HG02763 (cell line): ENCODE results near the gene TFCP2L1.

ENCODE experiments used
- ATAC-seq: cut with Tn5 transposase; IDR thresholded peaks from one replicate; pipeline ENCODE4 v1.9.1; 2021; ENCODE audit warnings: mild to moderate bottlenecking, moderate library complexity; ENCODE audit not compliant: unreplicated experiment

The TFCP2L1 gene

DNA sequence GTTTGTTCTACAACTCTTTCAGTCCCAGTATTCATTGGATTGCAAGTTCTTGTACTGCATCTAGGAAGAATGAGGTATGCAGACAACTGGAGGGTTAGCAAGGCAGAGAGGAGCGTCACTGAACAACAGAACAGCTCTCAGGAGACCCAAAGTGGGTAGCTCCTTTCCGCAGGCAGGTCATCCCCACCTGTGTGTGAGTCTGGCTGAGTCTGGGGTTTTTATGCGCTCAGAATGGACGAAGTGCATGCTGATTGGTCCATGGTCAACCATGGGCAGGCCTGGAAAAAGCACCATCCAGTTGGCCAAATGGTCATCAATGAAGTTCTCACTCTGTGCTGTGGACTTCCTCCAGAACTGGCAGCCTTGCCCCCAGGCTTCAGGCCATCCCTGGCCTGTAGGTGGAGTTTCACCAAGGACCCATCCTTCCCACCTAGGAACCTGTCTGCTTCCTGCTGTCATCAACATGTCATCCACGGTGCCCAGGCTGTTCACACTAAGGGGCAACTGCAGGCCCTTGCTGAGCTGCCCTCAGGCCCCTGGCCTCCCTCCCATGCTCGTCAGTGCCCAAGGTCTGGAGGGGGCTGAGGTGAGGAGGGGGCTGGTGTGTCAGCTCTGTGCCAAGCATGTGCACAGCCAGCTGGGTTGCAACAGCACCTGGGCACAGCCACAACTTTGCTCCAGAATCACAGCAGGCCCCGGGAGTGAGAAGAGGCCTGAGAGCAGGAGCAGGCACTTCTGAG lies 11.1 kb upstream of the TFCP2L1 start:
- ATAC-seq = no peak

DNA sequence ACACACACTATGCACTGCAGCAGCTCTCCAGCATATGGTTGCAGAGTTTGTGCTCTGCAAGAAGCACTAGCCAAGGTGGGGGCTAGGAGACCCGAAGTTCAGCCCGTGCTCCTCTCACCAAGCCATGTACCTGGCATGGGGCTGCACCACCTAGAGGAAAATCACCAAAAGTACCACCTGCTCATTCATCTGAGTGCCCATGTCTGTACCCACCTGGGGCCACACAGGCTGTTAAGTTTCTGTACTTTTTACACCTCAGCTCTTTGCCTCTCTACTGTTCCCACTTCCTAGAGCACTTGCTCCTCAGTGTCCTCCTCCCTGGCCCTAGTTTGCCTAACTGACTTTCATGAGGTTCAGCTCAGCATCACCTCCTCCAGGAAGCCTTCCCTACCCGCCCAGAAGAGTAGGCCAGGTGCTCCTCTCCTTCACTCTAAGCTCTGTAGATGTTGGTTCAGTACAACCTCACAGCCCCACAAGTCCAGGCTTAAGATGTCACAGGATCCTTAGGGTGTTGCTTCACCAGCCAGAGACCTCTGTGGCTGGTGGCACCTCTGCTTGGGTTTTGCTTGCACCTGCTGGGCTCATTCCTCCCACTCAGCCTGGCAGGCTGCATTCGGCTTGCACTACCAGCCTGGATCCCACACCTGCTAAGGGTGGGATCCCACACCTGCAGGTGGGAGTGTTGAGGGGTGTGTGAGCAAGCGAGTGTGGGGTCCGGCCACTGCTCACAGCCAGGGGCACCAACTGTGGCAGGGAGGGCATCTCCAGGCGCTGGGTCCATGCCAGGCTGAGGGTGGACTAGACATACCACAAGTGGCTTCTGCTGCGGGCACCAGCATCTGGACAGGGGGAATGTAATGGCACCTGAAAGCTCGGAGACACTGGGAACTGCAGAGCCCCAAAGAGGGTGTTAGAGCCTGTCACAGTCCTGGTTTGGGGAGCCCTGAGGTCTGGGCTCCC lies 10.2 kb upstream of the TFCP2L1 start:
- ATAC-seq = no peak

DNA sequence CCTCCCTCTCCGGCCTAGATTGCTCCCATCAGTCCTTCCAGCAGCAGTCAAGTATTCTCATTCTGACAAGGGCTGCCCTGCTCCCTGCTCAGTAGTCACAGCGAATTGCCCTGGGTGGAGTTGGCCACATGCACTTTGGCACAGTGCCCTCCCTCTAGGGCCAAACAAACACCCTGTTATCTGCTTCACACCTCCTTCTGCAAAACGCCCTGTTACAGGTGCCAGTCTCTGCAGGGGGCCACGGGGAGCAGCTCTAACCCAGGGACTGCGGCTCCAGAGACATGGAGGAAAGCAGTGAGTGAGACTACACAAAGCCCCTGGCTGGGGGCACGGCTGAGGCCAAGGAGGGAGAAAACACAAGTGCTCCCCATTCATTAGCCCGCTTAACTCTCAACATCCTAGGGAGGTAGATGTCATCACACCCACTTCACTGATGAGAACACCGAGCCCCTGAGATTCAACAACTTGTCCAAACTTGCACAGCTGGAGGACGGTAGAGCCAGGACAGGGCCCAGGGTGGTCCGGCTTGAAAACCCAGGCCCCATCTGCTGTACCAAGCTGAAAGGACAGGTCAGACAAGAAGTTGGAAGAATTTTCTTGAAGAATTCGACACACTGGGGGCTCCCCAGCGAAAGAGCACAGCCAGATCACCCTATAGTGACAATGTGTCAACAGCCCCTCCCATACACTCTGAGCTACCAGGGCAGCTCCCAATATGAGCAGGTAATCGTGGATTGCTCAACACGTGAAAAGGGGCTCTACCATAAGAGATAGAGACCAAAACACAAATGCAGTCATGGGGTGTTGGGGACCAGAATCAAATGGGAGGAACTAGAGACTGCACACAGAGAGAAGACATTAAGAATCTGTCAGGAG lies 8.7 kb upstream of the TFCP2L1 start:
- ATAC-seq = no peak

DNA sequence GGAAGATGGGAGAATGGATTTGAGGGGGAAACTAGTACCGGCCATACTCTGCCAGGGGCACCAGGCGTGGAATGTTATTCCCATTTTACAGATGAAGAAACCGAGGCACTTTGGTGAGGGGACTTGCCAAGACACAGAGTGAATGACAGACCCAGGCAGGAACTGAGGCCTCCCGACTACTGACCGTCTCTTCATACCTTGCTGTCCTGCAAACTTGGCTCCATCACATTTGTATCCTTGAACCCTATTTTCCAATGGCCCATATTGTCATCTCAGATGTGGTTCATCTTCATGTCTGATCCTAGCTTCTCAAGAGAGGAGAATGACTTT lies 6.2 kb upstream of the TFCP2L1 start:
- ATAC-seq = no peak

DNA sequence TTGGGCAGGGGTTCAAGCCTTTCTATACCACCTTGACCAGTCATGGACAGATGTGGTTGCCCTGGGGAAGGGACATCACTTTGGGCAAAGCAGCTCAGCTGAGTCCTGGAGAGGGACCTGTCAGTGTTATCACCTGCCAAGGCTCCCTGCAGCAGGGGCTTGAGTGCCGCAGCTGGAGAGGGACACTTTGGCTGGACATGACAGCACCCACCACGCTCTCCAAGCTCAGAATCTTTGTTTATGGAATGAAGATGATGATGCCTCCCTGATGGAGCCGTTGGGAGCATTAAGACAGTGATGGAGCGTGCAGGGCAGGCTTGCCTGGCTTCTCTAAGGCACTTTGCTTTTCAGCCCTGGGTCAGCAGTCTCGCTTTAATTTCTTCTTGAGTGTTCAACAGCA lies 4.3 kb upstream of the TFCP2L1 start:
- ATAC-seq = no peak

DNA sequence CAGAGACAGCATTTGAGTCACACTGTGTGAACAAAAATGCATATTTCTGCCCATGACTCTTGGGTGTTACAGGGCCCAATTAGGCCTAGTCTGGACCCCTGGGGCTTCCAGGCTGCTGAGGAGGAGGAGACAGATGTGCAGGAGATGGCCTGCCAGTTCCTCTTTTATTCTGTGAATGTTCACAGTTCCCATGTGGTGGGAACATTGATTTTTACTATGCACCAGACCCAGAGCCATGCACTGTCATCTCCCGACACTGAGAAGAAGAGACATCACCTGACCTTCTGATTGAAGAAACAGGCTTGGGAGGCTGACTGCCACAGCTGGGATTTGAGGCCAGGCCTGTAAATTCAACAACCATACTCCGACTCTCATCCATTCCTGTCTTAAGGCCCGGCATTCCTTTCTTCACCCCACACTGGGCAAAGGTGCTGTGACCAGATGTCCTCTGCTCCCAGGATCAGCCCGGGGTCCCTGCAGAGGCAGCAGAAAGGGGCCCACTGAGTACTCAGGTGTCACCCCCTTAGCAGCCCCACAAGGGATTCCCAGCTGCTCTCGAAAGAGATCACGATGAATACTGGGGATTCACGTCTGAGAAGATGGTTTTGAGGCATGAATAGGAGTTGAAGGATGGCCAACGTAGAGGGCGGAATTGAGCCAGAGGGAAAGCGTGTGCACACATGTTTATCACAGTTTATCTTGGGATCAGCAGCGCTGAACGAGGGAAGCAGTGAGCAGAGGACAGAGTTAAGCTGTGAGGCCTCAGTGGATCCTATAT lies 3.6 kb upstream of the TFCP2L1 start:
- ATAC-seq = no peak

DNA sequence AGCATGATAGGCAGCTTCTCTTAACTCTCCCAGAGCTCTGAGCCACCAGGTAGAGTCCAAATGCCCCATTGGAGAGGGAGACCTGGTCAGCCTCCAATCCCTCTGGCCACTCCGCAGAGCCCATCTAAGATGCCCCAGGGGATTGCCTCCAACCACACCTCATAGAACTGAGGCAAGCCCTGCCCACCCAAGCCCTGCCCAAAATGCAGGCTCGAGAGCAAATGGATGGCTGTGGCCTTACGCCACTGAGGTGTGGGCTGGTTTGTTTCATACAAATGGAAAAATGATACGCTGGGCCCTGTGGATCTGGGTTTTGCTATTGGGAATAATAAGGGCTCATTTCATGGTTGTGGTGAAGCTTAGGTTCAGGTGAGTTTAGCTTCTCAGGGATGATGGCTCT lies 3.0 kb upstream of the TFCP2L1 start:
- ATAC-seq = no peak

DNA sequence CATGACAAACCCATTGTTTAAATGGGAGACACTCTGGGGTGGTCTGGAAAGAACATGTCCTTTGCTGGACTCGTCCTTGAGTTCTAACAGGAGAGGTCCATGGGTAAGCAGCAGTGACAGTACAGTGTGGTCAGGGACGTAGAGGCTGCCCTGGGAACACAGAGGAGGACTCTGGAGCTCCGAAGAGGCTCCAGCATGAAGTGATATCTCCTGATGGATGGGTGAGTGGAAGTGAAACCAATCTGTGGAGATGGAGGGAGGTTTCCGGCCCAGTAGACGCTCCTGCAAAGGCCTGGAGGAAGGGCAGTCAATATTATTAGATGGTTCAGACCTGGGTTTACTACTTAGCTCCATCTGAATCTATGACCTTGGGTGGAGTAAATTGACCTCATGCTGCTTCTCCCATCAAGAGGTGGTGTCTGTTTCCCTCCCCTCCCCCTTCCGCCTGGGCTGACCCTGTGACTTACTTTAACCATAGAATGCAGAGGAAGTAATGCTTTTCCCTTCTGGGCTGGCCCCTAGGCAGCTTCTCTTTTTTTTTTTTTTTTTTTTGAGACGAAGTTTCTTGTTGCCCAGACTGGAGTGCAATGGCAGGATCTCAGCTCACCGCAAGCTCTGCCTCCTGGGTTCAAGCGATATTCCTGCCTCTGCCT lies 2.3 kb upstream of the TFCP2L1 start:
- ATAC-seq = no peak

DNA sequence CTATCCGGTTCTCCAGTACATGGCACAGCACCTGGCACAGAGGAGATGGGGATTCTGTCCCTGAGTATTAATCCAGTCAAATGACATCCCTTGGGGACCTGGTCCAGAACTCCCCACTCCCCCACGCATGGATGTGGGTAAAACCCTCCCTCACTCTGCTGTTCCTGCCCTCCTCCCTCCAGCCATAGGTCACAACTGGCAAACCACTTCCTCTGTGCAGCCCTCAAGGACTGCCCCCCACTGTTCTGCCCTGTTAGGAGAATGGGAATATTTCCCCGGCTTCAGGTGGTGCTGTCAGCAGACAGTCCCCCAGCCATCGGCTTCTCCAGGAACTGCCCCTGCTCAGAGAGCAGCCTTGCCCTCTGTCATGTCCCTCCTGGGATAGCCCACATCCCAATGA lies 1.5 kb upstream of the TFCP2L1 start:
- ATAC-seq = no peak

DNA sequence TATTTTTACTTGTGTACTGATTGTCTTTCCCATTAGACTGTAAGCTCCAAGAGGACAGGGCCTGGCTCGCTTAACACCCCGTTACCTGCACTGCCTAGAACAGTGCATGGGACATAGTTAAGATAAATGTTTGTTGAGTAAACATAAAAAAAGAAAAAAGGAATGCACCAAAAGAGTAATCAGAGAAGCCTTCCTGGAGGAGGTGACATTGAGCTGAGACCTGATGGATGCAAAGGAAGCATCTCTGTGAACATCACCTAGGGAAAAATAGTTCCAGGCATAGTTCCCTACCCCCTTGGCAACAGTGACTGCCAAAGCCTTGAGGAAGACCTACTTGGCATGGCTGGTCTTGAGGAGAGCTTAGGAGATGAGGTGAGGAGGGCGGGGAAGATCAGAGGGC lies 924 bp upstream of the TFCP2L1 start:
- no peak for ATAC-seq

DNA sequence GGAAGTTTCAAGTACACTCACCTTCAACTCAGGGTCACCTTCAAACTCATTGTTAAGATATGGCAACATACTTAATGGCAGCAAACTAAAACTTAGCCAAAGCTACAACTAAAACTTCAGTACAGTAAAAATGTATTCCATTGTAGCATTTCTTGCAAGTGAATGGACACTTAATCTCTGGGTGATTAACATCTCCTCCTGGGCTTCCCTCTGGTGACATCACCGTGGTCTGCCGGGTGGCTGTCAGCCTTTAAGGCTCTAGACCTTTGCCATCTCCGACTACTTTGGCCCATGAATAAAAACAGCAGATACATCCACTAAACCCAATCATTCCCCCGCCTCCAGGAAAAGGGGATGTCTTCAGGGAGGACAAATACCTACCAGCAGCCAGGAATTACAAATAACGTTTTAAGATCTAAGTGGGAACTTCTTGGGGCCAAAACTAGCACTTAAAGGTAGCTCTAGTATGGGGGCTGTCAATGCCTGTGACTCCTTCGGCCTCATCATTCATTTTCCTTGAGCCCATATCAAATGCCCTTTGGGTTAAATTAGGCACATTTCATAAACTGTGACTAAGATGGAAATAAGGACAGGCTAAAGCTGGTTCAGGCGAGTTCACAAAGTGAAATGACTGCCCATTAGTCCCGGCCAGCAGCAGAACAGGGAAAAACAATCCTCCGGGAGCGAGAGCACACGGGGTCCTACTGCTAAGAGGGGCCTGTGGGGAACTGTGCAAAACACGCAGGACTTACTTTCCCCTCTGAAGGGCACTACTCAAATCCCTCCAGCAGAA lies 1.1 kb downstream of the TFCP2L1 start:
- ATAC-seq = no peak

DNA sequence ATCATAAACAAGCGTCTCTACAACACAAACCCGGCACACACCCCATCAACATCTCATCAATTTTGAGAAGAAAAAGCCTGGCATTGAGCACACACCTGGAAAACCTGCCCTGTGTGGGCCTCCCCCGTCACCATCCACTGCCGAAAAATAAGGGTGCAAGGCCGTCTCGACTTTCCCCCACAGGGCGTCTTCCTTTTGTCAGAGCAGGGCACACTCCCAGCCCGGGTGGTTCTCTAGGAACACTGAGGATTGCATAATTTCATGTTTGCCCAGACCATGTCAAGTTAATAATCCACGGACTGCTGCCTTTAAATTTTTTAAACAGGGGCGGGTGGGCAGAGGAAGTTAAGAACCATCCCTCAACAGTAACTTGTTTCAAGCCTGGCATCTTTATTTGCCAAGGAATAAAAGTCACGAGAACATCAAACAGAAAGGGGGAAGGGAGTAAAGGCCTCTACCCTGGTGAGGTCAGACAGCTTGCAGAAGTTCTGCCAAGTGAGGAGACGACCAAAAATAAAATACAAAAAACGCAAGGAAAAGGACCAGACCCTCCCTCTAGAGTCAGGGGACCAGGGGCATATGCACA lies 2.1 kb downstream of the TFCP2L1 start:
- ATAC-seq = no peak

DNA sequence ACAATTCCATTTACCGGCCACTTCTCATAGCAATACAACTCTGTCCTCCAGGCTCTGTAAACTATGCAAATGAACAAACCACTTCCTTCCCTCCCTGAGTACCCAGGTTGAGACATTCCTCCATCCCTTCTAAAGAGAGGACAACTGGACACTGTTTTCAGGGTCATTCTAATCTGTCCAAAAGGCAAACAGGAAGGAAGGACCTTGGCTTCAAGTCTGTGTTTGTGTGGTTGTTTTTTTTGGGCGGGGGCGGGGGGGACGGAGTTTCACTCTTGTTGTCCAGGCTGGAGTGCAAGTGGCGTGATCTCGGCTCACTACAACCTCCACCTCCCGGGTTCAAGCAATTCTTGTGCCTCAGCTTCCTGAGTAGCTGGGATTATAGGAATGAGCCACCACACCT lies 3.3 kb downstream of the TFCP2L1 start:
- ATAC-seq = no peak

DNA sequence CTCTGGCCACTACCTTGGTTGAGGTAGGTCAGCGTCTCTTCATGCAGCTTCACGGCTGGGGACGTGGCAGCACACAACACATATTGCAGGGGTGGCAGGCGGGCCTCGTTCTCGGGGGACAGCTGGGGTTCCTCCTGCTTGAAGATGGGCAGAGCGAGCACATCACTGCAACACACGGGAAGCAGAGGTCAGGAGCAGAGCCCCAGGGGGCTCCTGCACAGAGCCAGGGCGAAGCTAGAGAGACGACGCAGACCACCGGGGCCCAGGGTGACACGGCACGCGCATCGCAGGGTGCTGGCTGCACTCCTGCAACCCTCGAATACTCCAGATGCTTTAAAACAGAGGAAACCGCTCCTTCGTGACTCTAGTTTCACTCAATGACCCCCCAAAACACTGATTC lies 3.9 kb downstream of the TFCP2L1 start:
- ATAC-seq = no peak

DNA sequence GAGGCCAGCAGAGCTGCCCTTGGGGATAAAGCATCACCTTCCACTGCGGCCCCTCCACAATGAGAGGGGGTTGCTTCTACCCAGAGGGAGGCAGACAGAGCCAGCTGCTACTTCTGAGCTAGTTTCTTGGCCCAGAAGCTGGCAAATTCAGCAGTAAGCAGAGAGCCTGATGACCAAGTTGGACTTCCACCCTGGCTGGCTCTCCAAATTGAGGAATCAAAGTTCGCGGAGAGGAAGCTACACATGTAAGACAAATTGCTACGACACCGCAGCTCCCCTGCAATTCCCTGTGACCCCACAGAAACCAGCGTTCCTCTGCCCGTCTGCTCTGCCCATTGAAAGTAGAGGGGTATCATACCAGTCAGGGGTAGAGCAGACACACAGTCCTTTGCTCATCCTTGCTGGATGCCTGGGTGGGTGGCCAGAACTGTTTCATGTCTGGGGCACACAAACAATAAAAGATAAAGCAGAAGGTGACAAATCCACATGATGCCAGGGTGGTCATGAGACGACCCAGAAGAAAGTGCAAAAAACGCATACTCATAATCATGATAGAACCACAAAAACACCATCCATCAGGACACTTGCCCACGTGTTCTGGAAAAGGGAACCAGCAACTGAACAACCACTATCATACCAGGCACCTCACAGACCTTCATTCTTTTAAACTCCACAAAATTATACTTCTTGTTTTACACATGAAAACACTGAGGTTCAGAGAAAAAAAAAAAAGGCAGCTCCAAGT lies 5.4 kb downstream of the TFCP2L1 start:
- no peak for ATAC-seq

DNA sequence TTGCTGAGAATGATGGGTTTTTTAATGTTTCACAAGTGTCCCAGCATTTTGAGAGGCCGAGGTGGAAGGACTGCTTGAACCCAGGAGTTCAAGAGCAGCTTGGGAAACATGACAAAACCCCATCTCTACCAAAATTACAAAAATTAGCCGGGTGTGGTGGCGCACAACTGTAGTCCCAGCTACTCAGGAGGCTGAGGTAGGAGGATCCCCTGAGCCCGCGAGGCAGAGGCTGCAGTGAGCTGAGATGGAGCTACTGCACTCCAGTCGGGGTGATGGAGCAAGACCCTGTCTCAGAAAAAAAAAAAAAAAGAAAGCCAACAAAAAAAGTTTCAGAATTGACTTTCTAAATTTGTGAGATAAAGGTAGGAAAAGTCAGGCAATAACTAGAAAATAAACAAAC lies 8.7 kb downstream of the TFCP2L1 start:
- ATAC-seq = no peak

DNA sequence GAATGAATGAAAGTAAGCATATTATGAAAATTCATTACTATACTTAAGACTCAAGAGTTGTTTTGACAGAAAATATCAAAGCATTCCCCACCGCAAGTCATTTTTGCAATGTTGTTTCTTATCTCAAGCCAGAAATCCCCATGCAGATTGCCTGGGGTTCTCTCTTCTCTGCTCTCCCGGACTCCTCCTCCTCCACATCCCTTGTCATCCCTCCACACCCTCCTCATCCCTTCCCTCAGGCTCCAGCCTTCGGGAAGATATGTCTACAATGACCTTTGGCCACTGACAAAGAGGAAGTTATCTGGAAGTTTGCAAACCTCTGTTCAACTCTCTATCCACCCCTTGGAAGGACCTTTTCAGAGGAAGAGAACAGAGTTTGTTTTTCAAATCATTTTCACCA lies 11.9 kb downstream of the TFCP2L1 start:
- ATAC-seq = no peak

DNA sequence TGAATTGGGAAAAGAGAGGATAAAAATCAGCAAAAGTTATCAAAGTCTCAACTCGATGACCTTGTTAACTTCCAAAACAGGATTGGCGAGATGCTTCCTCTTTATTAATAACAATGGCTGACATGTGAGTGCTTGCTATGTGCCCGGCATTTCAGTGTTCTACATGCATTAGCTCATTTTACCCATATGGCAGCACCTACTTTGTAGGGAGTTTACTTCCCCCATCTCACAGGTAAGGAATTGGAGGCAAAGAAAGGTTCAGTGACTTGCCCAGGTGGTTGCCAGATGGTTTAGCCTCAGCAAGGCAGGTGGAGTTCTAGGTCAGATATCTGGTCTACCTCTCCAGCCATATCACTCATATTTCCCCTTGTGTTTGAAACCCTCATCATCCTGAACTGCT lies 12.4 kb downstream of the TFCP2L1 start:
- no peak for ATAC-seq
